ENCODE results near the gene MCC.

- no peak for TF ChIP-seq CTCF (IDR thresholded peaks at IDR 0.05; ENCODE audit: insufficient read depth, low read length, poor library complexity, severe bottlenecking)
- no peak for TF ChIP-seq EZH2phosphoT487 (conservative IDR thresholded peaks at IDR 0.05; ENCODE audit: low read length)
Observed at GRCh38 chr5:112996830-112997374, 491.4 kb downstream of the MCC start.
